Stimulated activated CD4-positive, alpha-beta T cell treated with anti-CD3 and anti-CD28 coated beads, Interleukin-4, amount 100 ng/mL, for 1 hour (primary cell): ENCODE data around the gene INTS11.

Experiments
- DNase-seq: peaks from one replicate; pipeline ENCODE4 v3.0.0-alpha.2; 2020

The INTS11 gene

GRCh38 chr1:1357871-1358432 lies 33.5 kb upstream of the INTS11 start:
- no peak for DNase-seq

GRCh38 chr1:1356796-1357401 lies 32.4 kb upstream of the INTS11 start:
- no peak for DNase-seq

DNA sequence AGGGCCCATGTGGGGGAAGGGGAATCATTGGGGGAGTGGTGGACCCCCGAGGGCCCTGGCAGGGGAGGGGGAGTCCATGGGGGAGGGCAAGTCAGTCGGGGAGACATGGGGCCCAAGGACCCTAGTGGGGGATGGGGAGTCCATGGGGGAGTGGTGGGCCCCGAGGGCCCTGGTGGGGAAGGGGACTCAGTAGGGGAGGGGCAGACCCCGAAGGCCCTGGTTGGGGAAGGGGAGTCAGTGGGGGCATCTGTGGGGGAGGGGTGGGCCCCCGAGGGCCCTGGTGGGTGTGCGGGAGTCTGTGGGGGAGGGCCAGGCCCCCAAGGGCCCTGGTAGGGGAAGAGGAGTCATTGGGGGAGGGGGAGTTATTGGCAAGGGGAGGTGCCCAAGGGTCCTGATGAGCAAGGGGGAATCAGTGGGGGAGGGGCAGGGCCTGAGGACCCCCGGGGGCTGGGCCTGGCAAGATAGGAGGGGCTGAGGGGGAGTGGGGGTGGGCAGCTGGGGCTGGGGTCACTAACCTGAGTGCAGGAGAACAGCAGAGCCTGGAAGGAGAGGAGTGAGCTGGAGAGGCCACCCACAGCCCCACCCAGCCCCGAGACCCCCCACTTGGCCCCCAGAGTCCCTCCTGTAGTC lies 31.8 kb upstream of the INTS11 start:
- DNase-seq = no peak

- no peak for DNase-seq
Observed at GRCh38 chr1:1355416-1355815, 31.0 kb upstream of the INTS11 start.

DNA sequence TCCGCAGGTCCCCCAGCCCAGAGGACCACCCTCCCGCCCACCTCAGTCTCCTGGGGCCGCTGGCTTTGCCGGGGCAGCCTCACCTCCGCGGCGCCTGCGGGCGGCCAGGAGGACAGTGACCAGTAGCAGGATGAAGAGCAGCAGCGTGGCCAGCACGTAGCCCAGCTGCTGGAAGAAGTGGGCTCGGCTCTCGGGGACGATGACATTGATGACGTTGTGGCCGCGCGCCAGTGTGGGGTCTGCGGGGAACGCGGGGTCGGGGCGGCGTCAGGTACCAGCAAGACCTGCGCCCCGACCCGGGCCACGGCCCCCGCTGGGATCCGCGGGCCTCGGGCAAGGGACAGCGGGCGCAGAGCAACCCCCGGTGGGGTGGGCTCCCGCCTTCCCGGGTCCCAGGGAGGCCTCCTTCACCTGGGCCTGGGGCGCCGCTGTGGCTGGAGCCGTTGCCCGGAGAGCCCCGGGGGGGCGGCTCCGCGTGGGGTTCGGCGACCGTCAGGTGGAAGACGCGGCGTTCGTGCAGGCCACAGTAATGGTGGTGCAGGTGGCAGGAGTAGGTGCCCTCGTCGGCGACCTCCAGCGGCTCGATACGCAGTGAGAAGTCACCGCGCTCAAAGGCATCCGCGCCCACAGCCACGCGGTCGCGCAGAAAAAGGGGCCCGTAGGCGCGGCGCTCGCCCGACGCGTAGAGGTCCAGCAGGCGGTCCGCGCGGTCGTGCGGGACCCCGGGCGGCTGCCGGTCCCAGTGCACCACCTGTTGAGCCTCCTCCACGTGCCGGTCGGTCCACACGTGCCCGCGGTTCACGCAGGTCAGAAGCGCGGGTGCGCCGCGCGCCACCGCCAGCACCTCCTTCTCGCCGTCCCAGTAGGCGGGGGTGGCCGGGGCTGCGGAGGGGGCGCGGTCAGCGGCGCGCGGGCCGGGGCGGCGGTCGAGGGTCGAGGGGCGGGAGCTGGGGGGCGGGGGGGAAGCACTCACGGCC lies 30.1 kb upstream of the INTS11 start:
- no peak for DNase-seq

DNA sequence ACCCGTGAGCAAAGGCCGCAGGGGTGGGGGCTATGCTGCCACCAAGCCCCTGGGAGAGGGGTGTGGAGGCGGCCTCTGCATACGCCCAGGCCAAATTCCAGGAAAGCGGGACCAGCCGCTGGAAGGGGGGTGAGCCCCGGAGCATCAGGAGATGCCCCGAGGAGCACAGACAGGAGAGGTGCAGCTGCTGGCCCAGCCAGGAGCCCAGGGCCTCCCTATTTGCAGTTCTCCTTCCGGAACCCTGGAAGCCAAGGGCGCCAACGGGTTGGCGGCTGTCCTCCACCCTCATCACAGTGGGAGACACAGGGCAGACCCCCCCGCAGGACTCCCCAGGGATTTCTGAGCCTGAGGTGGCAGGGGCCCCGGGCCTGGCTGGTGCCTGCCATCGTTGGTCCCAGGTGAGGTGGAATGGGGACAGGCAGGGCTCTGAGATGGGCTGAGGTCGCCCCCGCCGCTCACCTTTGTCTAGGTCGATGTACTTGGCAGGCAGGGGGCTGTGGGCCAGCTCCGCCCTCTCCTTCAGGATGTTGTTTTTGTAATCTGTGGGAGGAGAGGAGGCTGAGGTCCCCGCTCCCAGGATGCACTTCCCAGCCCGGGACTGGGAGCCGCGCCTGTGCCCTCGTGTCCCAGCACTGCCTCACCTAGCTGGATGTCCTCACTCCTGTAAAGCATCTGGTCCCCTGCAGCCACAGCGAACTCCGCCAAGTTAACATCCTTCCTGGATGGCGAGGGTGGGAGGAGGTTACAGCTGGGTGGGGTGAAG lies 29.1 kb upstream of the INTS11 start:
- no peak for DNase-seq

- no peak for DNase-seq
Observed at GRCh38 chr1:1352786-1353388, 28.4 kb upstream of the INTS11 start.

- DNase-seq = no peak
Observed at GRCh38 chr1:1351511-1352427, 27.3 kb upstream of the INTS11 start.

GRCh38 chr1:1349256-1350012 lies 25.0 kb upstream of the INTS11 start, which contains the start of gene DVL1:
DVL1 (minus strand) TSS chr1:1349418; CDS start chr1:1349065, 353 bp downstream.
- DNase-seq = peak; percentile 77

DNA sequence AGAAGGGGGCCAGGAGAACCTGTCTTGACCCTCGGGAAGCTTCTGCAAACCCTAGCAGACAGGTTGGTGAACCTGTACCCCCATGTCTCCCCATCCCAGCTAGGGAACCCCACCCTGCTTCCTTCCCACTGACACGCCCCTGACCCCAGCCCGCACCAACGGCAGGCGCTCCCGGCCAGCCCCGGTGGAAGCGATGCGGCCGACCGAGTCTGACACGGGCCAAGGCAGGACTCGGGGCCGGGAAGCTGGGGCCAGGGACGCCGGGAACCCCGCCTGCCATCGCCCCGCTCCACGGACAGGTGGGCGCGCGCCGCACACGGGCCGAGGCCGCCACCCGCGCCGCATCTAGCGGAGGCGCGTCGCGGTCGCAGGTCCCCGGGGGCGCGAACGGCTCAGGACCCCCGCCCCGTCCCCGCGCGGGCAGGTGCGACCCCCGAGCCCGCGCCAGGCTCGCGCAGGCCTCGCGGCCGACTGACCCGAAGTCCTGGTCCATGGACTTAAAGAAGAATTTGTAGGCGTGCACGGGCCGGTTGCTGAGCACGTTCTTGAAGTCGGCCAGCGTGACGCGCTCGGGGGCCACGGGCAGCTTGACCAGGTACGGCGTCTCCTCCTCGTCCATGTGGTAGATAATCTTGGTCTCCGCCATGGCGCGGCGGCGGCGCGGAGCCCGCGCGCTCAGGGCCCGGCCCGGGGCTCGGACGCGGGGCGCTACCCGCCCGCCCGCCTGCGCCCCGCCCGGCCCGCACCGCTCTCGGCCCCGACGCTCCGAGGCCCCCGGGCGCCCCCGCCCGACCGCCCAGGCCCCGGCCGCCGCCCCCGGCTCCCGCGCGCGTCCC lies 24.2 kb upstream of the INTS11 start:
- DNase-seq = no peak

- no peak for DNase-seq
Observed at GRCh38 chr1:1347663-1348419, 23.4 kb upstream of the INTS11 start.

DNA sequence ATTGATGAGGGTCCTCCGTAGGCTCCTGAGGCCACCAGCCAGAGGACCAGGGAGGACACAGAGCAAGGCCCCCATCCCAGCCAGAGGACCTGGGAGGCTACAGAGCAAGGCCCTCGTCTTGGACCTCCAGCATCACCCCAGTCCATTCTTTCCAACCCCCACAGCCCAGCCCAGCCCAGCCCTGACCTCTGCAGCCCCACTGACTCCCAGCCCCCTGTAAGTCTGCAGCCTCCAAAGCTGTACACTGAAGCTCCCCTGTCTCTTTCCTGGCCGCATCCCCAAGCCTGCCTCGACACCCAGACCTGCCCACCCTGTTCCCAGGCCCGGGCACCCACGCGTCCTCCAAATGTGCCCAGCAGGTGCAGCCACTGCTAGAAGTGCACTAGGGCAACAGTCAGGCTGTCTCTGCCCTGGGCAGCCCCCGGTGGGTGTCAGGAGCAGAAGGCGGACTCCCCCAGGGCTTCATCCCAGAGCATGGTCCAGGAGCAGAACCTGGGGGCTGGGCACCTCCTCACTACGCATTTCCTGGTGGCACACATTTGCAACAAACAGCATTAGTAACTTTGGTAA lies 22.7 kb upstream of the INTS11 start:
- no peak for DNase-seq

DNA sequence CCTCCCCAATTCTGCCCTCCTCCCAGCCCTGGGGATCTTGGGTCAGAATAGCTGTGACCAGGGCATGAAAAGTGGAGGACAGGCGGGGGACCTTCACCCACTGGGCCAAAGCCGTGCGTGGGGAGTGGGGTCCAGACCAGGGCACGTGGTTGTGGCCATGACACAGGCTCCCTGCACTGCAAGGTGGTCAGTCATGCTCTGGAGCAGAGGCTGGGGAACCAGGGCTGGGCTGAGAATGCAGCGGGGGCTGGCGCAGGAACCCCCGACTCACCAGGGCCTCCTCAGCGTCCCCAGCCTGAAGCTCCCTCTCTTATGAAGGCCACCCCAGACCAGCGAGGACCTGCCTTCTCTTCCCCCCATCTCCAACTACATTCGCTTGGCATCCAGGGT lies 22.0 kb upstream of the INTS11 start:
- no peak for DNase-seq

DNA sequence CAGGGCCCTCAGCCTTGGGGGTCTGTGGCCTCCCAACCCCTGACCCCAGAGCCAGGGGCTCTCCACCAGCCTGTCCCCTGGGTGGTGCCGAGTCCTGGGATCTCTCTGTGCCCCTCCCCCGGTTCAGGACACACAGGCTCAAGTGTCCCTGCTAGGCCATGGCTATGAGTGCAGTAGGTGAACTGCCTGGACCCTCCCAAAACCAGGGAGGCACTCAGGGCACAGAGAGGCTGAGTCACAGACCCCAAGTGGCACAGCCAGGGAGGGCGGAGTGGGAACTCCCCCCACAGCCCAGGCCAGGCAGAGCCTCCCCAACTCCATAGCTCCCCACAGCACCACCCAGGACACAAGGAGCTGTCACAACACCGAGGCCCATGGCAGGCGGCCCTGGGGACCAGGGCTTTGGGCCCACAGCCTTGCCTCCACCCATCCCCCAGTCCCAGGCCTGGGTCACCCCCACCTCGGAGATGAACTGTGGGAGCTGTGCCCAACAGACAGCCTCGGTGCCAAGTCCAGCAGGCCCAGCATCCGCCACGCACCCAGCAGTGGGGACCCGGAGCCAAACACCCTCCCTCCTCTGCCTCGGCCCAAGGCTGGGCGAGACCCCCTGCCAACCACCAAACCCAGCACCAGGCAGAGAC lies 21.5 kb upstream of the INTS11 start:
- DNase-seq = no peak

GRCh38 chr1:1345384-1345783 lies 20.9 kb upstream of the INTS11 start:
- DNase-seq = no peak

DNA sequence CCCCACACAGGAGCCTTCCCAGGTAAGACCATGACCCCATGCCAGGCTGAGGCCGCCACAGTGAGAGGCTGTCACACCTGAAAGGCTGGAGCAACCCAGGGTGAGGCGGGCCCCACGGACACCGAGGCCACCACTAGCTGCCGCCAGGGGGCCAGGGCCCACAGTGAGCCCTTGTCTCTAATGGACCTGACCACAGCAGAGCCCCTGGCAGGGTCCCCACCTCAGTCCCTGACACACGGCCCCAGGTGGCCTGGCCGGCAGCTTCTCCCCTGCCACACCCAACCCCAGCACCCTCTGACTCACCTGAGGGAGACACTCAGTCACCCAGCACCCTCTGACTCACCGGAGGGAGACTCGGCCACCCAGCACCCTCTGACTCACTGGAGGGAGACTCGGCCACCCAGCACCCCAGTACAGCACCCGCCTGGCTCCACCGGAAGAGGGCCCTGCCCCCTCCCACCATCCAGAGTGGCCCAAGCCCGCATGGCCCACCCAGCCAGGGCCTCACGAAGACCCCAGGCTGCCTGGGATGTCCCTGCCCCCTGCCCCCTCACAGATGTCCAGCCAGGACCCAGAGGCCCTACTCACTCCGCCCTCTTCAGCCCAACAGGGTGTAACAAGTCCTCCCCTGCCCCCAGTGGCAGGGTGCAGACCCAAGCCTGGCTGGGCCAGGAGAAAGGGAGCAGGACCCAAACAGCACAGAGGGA lies 20.3 kb upstream of the INTS11 start:
- peak; percentile 45 for DNase-seq
